GM23338 (cell line): ENCODE results near the gene GIMAP6.

ENCODE experiments used
- CTCF ChIP-seq, 2 experiments: fragments of 200-600 bp in 1 of 2; sonication (generic) in 1 of 2; conservative IDR thresholded peaks; 2 replicates each; pipeline versions ENCODE4 v1.5.1 to v1.6.1; 2016 to 2017; ENCODE audit warnings: antibody characterized with exemption in 2 of 2, low read depth in 2 of 2, mild to moderate bottlenecking in 2 of 2, moderate library complexity in 1 of 2
- EZH2 ChIP-seq: fragments of 200-600 bp; sonication (generic); IDR thresholded peaks from one replicate; pipeline ENCODE4 v1.8.0; 2017; ENCODE audit warnings: antibody characterized with exemption, mild to moderate bottlenecking, low read depth; ENCODE audit not compliant: unreplicated experiment
- EZH2phosphoT487 ChIP-seq: fragments of 200-600 bp; sonication (generic); IDR thresholded peaks from one replicate; pipeline ENCODE4 v1.8.1; 2018; ENCODE audit warnings: antibody characterized with exemption; ENCODE audit not compliant: unreplicated experiment
- JUNB ChIP-seq: IDR thresholded peaks from one replicate; pipeline ENCODE4 v1.6.1; 2016; ENCODE audit warnings: antibody characterized with exemption; ENCODE audit not compliant: unreplicated experiment
- POLR2AphosphoS5 ChIP-seq: IDR thresholded peaks from 2 replicates; pipeline ENCODE4 v1.6.1; 2016; ENCODE audit warnings: antibody characterized with exemption, low read depth
- REST ChIP-seq: IDR thresholded peaks from one replicate; pipeline ENCODE4 v1.6.1; 2018; ENCODE audit warnings: antibody characterized with exemption; ENCODE audit not compliant: unreplicated experiment
- ZNF331 ChIP-seq: fragments of 250-450 bp; sonication (Bioruptor Pico); IDR thresholded peaks from 2 replicates; pipeline ENCODE4 v1.5.0; 2020; ENCODE audit warnings: low read depth, mild to moderate bottlenecking, moderate library complexity

GRCh38 chr7:150586068-150586784, 46.0 kb downstream of the GIMAP6 start:
- TF ChIP-seq JUNB (no peak), REST (no peak), CTCF (conservative IDR thresholded peaks at IDR 0.05; ENCODE audit: low read depth in 2 of 2) (no peak), EZH2 (no peak), POLR2AphosphoS5 (no peak), EZH2phosphoT487 (no peak), ZNF331 (CRISPR knock-in tag) (no peak)
